HepG2 (cell line): ENCODE data around the gene ZNF384. TPM values are rescaled to one million over a fixed set of nuclear protein-coding genes. Genes with fewer than 3 reads are reported as not detected.

ENCODE experiments used
- ATRX ChIP-seq: sonication (generic); formaldehyde crosslinking; IDR thresholded peaks from 2 replicates; pipeline ENCODE4 v1.4.0; 2020; ENCODE audit warnings: missing genetic modification reagents, borderline replicate concordance
- MAF1 ChIP-seq: sonication (generic); formaldehyde crosslinking; IDR thresholded peaks from 2 replicates; pipeline ENCODE4 v1.5.0; 2020; ENCODE audit warnings: missing genetic modification reagents, borderline replicate concordance
- MED13 ChIP-seq: sonication (generic); formaldehyde crosslinking; IDR thresholded peaks from 2 replicates; pipeline ENCODE4 v1.5.0; 2020; ENCODE audit warnings: missing genetic modification reagents
- PREB ChIP-seq: sonication (generic); formaldehyde crosslinking; IDR thresholded peaks from 2 replicates; pipeline ENCODE4 v1.4.0; 2020; ENCODE audit warnings: missing genetic modification reagents
- REL ChIP-seq: sonication (generic); formaldehyde crosslinking; conservative IDR thresholded peaks from 2 replicates; pipeline ENCODE4 v1.8.0; 2022; ENCODE audit warnings: mild to moderate bottlenecking, missing genetic modification reagents, moderate library complexity
- SNRNP70 ChIP-seq: fragments of 200-400 bp; formaldehyde crosslinking; IDR thresholded peaks from 2 replicates; pipeline ENCODE4 v1.6.1; 2017; ENCODE audit warnings: mild to moderate bottlenecking, low read depth, low read length, moderate library complexity
- TBL1XR1 ChIP-seq: fragments of 150-350 bp; IDR thresholded peaks from 2 replicates; pipeline ENCODE4 v1.6.1; 2014; ENCODE audit warnings: borderline replicate concordance, low read length; ENCODE audit not compliant: partially characterized antibody
- XBP1 ChIP-seq: sonication (generic); formaldehyde crosslinking; IDR thresholded peaks from 2 replicates; pipeline ENCODE4 v1.5.0; 2020; ENCODE audit warnings: missing genetic modification reagents
- ZFP91 ChIP-seq: sonication (generic); formaldehyde crosslinking; IDR thresholded peaks from 2 replicates; pipeline ENCODE4 v1.9.0; 2022; ENCODE audit warnings: missing genetic modification reagents, mild to moderate bottlenecking, borderline replicate concordance
- ZNF124 ChIP-seq: sonication (generic); formaldehyde crosslinking; IDR thresholded peaks from 2 replicates; pipeline ENCODE4 v1.4.0; 2020; ENCODE audit warnings: missing genetic modification reagents
- ZNF280B ChIP-seq: sonication (generic); formaldehyde crosslinking; IDR thresholded peaks from 2 replicates; pipeline ENCODE4 v1.5.0; 2020; ENCODE audit warnings: missing genetic modification reagents, mild to moderate bottlenecking, borderline replicate concordance
- ZSCAN5A ChIP-seq: sonication (generic); formaldehyde crosslinking; IDR thresholded peaks from 2 replicates; pipeline ENCODE4 v1.8.0; 2022; ENCODE audit warnings: mild to moderate bottlenecking, missing genetic modification reagents, borderline replicate concordance
- polyA plus RNA-seq, 8 experiments: library from polyadenylated mRNA; depleted of rRNA in 3 of 8; stranded (reverse) in 7 of 8; unstranded in 1 of 8; fragments of >200 nt; fragmentation: Illumina TruSeq in 4 of 8; extraction: Trizol in 4 of 8; gene quantifications; 2 replicates each; pipeline versions ENCODE4 v1.2.1 to v1.2.3, GENCODE V29; 2011 to 2016; ENCODE audit warnings: low read depth in 4 of 8, missing spikeins in 1 of 8, mixed read lengths in 1 of 8; ENCODE audit not compliant: insufficient read depth in 1 of 8
- total RNA-seq, 5 experiments: library from RNA; depleted of rRNA; stranded (reverse); fragments of >200 nt; fragmentation: Illumina TruSeq; extraction: Trizol; gene quantifications; 2 replicates each; pipeline ENCODE4 v1.2.3, GENCODE V29; 2016; ENCODE audit warnings: low read depth in 1 of 5
- TF ChIP-seq, protein P1 (sequence below): sonication (generic); formaldehyde crosslinking; IDR thresholded peaks from 2 replicates; pipeline ENCODE4 v1.4.0; 2020; ENCODE audit warnings: missing genetic modification reagents, borderline replicate concordance
- TF ChIP-seq, protein P2 (sequence below): sonication (generic); formaldehyde crosslinking; IDR thresholded peaks from 2 replicates; pipeline ENCODE4 v1.4.0; 2020; ENCODE audit warnings: low read depth, missing genetic modification reagents

Gene ZNF384
- total and polyA plus RNA-seq, 2 of the 13 experiments (the other 11 are each of a cell fraction or from before 2014, with no cell fraction given), result 23.6 to 55.3 TPM

DNA sequence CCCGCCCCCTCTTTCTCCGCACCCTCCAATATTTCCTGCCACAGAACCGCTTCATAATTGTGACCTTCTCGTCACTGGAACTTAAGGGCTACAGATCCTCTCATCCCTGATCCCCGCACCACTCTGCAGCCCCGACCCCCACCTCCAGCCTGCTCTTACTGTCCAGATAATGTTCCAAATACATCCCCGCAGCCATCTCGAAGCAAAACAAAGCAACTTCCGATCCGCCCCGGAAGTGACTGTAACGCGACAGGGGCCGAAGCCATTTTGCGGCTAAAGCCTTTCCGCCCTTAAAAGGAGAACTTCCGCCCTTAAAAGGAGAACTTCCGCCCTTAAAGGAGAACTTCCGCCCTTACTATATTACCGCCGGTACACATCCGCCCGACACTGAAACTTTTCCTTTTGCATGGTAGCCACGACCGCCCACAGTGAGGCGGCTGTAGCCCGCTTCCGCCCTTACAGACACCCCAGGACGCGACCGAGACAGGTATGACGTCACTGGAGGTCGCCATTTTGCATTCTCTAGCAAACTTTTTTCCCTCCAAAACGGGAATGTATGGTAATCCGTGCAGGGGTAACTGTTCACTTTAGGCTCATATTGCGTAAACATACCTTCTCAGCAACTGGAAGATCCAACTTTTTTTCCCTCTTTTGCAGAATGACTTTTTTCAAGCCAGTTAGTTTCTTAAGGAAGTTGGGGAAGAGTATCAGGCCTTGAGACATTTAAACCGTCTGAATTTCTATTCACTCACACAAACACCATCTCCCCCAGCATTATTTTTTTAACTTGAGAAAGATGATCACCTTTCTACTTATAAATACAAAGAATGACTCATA, 26.1 kb downstream of the ZNF384 start, which contains the start of gene ING4 (continued):
- TF ChIP-seq, protein P1, sequence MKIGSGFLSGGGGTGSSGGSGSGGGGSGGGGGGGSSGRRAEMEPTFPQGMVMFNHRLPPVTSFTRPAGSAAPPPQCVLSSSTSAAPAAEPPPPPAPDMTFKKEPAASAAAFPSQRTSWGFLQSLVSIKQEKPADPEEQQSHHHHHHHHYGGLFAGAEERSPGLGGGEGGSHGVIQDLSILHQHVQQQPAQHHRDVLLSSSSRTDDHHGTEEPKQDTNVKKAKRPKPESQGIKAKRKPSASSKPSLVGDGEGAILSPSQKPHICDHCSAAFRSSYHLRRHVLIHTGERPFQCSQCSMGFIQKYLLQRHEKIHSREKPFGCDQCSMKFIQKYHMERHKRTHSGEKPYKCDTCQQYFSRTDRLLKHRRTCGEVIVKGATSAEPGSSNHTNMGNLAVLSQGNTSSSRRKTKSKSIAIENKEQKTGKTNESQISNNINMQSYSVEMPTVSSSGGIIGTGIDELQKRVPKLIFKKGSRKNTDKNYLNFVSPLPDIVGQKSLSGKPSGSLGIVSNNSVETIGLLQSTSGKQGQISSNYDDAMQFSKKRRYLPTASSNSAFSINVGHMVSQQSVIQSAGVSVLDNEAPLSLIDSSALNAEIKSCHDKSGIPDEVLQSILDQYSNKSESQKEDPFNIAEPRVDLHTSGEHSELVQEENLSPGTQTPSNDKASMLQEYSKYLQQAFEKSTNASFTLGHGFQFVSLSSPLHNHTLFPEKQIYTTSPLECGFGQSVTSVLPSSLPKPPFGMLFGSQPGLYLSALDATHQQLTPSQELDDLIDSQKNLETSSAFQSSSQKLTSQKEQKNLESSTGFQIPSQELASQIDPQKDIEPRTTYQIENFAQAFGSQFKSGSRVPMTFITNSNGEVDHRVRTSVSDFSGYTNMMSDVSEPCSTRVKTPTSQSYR, result peak; percentile 4; the same call in 1 of the 2 replicates
- TF ChIP-seq MAF1, result no peak
- TF ChIP-seq PREB (CRISPR knock-in tag), result no peak
- TF ChIP-seq SNRNP70, result no peak
- TF ChIP-seq ZNF124 (CRISPR knock-in tag), result peak; percentile 70; the same call in 1 of the 2 replicates
- 0 out of 2 replicates have a peak, but pooled peaks have one; percentile 19 for TF ChIP-seq ZSCAN5A (CRISPR knock-in tag)
- TF ChIP-seq ZNF280B, result peak; percentile 51; the same call in 1 of the 2 replicates
- 0 out of 2 replicates have a peak, but pooled peaks have one; percentile 35 for TF ChIP-seq MED13 (CRISPR knock-in tag)
- 0 out of 2 replicates have a peak, but pooled peaks have one; percentile 76 for TF ChIP-seq XBP1
- TF ChIP-seq TBL1XR1, result peak; percentile 15
- peak; percentile 74; the same call in 1 of the 2 replicates for TF ChIP-seq REL
- peak; percentile 85 for TF ChIP-seq ZFP91 (CRISPR knock-in tag)
- TF ChIP-seq, protein P2, sequence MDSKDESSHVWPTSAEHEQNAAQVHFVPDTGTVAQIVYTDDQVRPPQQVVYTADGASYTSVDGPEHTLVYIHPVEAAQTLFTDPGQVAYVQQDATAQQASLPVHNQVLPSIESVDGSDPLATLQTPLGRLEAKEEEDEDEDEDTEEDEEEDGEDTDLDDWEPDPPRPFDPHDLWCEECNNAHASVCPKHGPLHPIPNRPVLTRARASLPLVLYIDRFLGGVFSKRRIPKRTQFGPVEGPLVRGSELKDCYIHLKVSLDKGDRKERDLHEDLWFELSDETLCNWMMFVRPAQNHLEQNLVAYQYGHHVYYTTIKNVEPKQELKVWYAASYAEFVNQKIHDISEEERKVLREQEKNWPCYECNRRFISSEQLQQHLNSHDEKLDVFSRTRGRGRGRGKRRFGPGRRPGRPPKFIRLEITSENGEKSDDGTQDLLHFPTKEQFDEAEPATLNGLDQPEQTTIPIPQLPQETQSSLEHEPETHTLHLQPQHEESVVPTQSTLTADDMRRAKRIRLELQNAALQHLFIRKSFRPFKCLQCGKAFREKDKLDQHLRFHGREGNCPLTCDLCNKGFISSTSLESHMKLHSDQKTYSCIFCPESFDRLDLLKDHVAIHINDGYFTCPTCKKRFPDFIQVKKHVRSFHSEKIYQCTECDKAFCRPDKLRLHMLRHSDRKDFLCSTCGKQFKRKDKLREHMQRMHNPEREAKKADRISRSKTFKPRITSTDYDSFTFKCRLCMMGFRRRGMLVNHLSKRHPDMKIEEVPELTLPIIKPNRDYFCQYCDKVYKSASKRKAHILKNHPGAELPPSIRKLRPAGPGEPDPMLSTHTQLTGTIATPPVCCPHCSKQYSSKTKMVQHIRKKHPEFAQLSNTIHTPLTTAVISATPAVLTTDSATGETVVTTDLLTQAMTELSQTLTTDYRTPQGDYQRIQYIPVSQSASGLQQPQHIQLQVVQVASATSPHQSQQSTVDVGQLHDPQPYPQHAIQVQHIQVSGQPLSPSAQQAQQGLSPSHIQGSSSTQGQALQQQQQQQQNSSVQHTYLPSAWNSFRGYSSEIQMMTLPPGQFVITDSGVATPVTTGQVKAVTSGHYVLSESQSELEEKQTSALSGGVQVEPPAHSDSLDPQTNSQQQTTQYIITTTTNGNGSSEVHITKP (CRISPR knock-in tag), result peak; percentile 54; the same call in 1 of the 2 replicates
- TF ChIP-seq ATRX (CRISPR knock-in tag), result no peak
